ENCODE data around the gene MAP7D3. TPM values are rescaled to one million over a fixed set of nuclear protein-coding genes. Genes with fewer than 3 reads are reported as not detected.

Gene MAP7D3
- total and polyA plus RNA-seq, 2 donors (not counting 1 experiment from before 2014, with no cell fraction given): 19.0 to 30.7 TPM

DNA sequence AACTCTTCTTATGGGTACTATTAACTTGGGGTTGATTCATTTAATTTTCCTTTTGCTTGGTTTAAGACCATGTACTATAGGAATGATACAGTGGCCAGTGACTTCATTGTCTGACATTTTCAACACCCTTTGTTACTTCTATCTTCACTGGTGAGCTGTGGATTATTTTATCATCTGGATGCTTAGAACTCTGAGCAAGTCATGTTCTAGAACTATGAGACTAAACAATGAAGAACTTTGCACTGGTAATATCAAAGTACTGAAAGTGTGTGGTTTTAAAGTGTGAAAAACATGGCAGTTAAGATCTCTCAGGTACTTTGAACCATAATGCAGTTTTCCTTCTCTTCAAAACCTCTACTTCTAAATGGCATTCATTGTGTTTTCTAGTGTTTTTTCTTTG lies 47.8 kb downstream of the MAP7D3 start:
- H3K9me3 ChIP-seq (ENCODE audit: control insufficient read depth, insufficient read depth, low read depth, low read length): no peaks in the 10 kb centered on the region
- no peak for TF ChIP-seq EZH2 (IDR thresholded peaks at IDR 0.05; ENCODE audit: low read length, missing control alignments)
- TF ChIP-seq, protein P1, sequence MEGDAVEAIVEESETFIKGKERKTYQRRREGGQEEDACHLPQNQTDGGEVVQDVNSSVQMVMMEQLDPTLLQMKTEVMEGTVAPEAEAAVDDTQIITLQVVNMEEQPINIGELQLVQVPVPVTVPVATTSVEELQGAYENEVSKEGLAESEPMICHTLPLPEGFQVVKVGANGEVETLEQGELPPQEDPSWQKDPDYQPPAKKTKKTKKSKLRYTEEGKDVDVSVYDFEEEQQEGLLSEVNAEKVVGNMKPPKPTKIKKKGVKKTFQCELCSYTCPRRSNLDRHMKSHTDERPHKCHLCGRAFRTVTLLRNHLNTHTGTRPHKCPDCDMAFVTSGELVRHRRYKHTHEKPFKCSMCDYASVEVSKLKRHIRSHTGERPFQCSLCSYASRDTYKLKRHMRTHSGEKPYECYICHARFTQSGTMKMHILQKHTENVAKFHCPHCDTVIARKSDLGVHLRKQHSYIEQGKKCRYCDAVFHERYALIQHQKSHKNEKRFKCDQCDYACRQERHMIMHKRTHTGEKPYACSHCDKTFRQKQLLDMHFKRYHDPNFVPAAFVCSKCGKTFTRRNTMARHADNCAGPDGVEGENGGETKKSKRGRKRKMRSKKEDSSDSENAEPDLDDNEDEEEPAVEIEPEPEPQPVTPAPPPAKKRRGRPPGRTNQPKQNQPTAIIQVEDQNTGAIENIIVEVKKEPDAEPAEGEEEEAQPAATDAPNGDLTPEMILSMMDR (conservative IDR thresholded peaks at IDR 0.05 in 1 of 2, IDR thresholded peaks at IDR 0.05 in 1 of 2; ENCODE audit: low read depth in 1 of 2, low read length in 2 of 2): no peak
- peaks cover 10% of the 10 kb centered on the region for H3K4me1 ChIP-seq (ENCODE audit: control insufficient read depth, extremely low read depth, insufficient read depth, low read length)
- no peak overlapping the region for H3K4me2 ChIP-seq (ENCODE audit: extremely low read depth, insufficient read depth, low read length)
- no peaks in the 10 kb centered on the region for H3K79me2 ChIP-seq (ENCODE audit: control insufficient read depth, insufficient read depth, low read length)
- H3K4me3 ChIP-seq (replicated peaks in 1 of 4; ENCODE audit: control extremely low read depth in 1 of 4, insufficient read depth in 1 of 4, low read depth in 3 of 4, low read length in 4 of 4): no peak overlapping the region
- DNase-seq (ENCODE audit: low read depth in 2 of 2): peak in 1 of 2 donors; percentile 13
- no peaks in the 10 kb centered on the region for H3K27me3 ChIP-seq (ENCODE audit: control insufficient read depth, insufficient read depth, low read length)
- no peaks in the 10 kb centered on the region for H4K20me1 ChIP-seq (ENCODE audit: control insufficient read depth, extremely low read depth, insufficient read depth, low read length)
- no peak overlapping the region for H2AFZ ChIP-seq (ENCODE audit: low read length)
- H3K9ac ChIP-seq (ENCODE audit: insufficient read depth, low read length): no peak overlapping the region
- peak overlapping the region; percentile 5 for H3K27ac ChIP-seq (ENCODE audit: insufficient read depth, low read length)
- peaks cover 10% of the 10 kb centered on the region for H3K36me3 ChIP-seq (ENCODE audit: control insufficient read depth, insufficient read depth, low read length)

DNA sequence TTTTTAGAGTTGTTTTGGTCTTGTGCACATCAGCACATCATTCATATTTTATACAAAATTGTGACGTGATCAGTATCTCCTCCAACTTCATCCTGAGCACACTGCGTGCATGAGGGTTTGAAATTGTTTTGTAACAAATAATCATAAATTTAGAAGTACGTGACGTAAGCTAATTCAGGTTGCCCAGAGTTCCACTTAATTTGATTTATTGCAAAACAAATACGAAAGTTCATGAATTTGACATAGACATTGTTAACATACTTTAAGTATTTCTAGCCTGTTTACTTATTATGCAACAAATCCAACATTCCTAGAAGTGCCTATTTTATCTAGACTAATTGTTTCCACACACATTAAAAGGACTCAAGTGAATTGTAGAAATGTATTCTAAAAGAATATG lies 48.3 kb downstream of the MAP7D3 start:
- peak overlapping the region; percentile 57 for H3K27ac ChIP-seq (ENCODE audit: insufficient read depth, low read length)
- peak overlapping the region; percentile 51 for H3K4me2 ChIP-seq (ENCODE audit: extremely low read depth, insufficient read depth, low read length)
- no peaks in the 10 kb centered on the region for H3K79me2 ChIP-seq (ENCODE audit: control insufficient read depth, insufficient read depth, low read length)
- H3K4me3 ChIP-seq (replicated peaks in 1 of 4; ENCODE audit: control extremely low read depth in 1 of 4, insufficient read depth in 1 of 4, low read depth in 3 of 4, low read length in 4 of 4): no peak overlapping the region
- H3K4me1 ChIP-seq (ENCODE audit: control insufficient read depth, extremely low read depth, insufficient read depth, low read length): peaks cover 10% of the 10 kb centered on the region
- H3K9ac ChIP-seq (ENCODE audit: insufficient read depth, low read length): no peak overlapping the region
- peaks cover 6% of the 10 kb centered on the region for H3K36me3 ChIP-seq (ENCODE audit: control insufficient read depth, insufficient read depth, low read length)
- H2AFZ ChIP-seq (ENCODE audit: low read length): no peak overlapping the region
- peak; percentile 51 to 70 for DNase-seq (ENCODE audit: low read depth in 2 of 2)
- no peaks in the 10 kb centered on the region for H3K9me3 ChIP-seq (ENCODE audit: control insufficient read depth, insufficient read depth, low read depth, low read length)
- no peak for TF ChIP-seq EZH2 (IDR thresholded peaks at IDR 0.05; ENCODE audit: low read length, missing control alignments)
- TF ChIP-seq, protein P1 (conservative IDR thresholded peaks at IDR 0.05 in 1 of 2, IDR thresholded peaks at IDR 0.05 in 1 of 2; ENCODE audit: low read depth in 1 of 2, low read length in 2 of 2): no peak
- H3K27me3 ChIP-seq (ENCODE audit: control insufficient read depth, insufficient read depth, low read length): no peaks in the 10 kb centered on the region
- no peaks in the 10 kb centered on the region for H4K20me1 ChIP-seq (ENCODE audit: control insufficient read depth, extremely low read depth, insufficient read depth, low read length)

DNA sequence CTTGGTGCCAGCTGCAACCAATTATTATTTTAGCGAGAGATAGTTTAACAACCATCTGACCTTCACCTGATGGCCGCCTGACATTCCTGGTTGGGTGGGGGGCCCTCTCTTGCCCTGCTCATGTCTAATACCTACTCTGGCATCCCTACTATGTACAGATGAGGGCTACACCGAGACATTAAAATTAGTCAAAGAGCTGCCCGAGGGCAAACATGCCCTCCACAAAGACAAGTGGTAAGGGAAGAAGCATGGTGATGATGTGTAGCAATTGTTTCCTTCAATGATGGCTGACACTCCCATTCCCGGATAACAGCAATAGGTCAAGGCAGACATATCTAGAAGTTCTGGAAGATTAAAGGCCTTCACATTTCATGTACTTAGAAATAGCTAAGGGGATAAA lies 49.6 kb downstream of the MAP7D3 start:
- H3K4me1 ChIP-seq (ENCODE audit: control insufficient read depth, extremely low read depth, insufficient read depth, low read length): peaks cover 10% of the 10 kb centered on the region
- H3K4me3 ChIP-seq (replicated peaks in 1 of 4; ENCODE audit: control extremely low read depth in 1 of 4, insufficient read depth in 1 of 4, low read depth in 3 of 4, low read length in 4 of 4): no peak overlapping the region
- no peak for DNase-seq (ENCODE audit: low read depth in 2 of 2)
- H3K9ac ChIP-seq (ENCODE audit: insufficient read depth, low read length): no peak overlapping the region
- no peaks in the 10 kb centered on the region for H3K79me2 ChIP-seq (ENCODE audit: control insufficient read depth, insufficient read depth, low read length)
- TF ChIP-seq, protein P1 (conservative IDR thresholded peaks at IDR 0.05 in 1 of 2, IDR thresholded peaks at IDR 0.05 in 1 of 2; ENCODE audit: low read depth in 1 of 2, low read length in 2 of 2): no peak
- TF ChIP-seq EZH2 (IDR thresholded peaks at IDR 0.05; ENCODE audit: low read length, missing control alignments): no peak
- no peak overlapping the region for H3K4me2 ChIP-seq (ENCODE audit: extremely low read depth, insufficient read depth, low read length)
- no peak overlapping the region for H3K27ac ChIP-seq (ENCODE audit: insufficient read depth, low read length)
- peaks cover 2% of the 10 kb centered on the region for H3K36me3 ChIP-seq (ENCODE audit: control insufficient read depth, insufficient read depth, low read length)
- H4K20me1 ChIP-seq (ENCODE audit: control insufficient read depth, extremely low read depth, insufficient read depth, low read length): no peaks in the 10 kb centered on the region
- no peaks in the 10 kb centered on the region for H3K9me3 ChIP-seq (ENCODE audit: control insufficient read depth, insufficient read depth, low read depth, low read length)
- H2AFZ ChIP-seq (ENCODE audit: low read length): no peak overlapping the region
- no peaks in the 10 kb centered on the region for H3K27me3 ChIP-seq (ENCODE audit: control insufficient read depth, insufficient read depth, low read length)
